Activated T-helper 2 cell treated with anti-CD3 and anti-CD28 coated beads, Interferon-gamma antibody, Interleukin-2, Interleukin-4, amounts not matched to agents 10 μg/mL and 5 μg/mL and 100 μg/mL, durations not matched to agents 14 hours and 24 hours and 36 hours (primary cell): ENCODE measurements around the gene ZNF333. TPM values are rescaled to one million over a fixed set of nuclear protein-coding genes. Genes with fewer than 3 reads are reported as not detected.

Experiments used
- DNase-seq: peaks from one replicate; pipeline ENCODE4 v3.0.0; 2021; ENCODE audit warnings: low spot score
- H3K27ac Mint-ChIP-seq: one replicate; pipeline ENCODE4 v1.8.0; 2021; ENCODE audit warnings: mixed read lengths
- H3K27me3 Mint-ChIP-seq: one replicate; pipeline ENCODE4 v1.8.0; 2021; ENCODE audit warnings: low read depth, mixed read lengths
- H3K36me3 Mint-ChIP-seq: one replicate; pipeline ENCODE4 v1.8.0; 2021; ENCODE audit warnings: low read depth, mixed read lengths
- H3K4me1 Mint-ChIP-seq: one replicate; pipeline ENCODE4 v1.8.0; 2021; ENCODE audit warnings: low read depth, mixed read lengths
- H3K4me3 Mint-ChIP-seq: one replicate; pipeline ENCODE4 v1.8.0; 2021; ENCODE audit warnings: low read depth, mild to moderate bottlenecking, moderate library complexity, mixed read lengths
- H3K9me3 Mint-ChIP-seq: one replicate; pipeline ENCODE4 v1.8.0; 2021; ENCODE audit warnings: mixed read lengths
- intact Hi-C: fragments of 100-400 bp; cut with micrococcal nuclease; formaldehyde crosslinking; loops from one replicate; pipeline ENCODE4 v1.15.1; 2023
- total RNA-seq: library from RNA; stranded (reverse); gene quantifications from 2 replicates; pipeline ENCODE4 v1.2.3, GENCODE V29; 2022

ZNF333 gene
- 13.0 and 13.8 TPM in 2 replicates for total RNA-seq

DNA sequence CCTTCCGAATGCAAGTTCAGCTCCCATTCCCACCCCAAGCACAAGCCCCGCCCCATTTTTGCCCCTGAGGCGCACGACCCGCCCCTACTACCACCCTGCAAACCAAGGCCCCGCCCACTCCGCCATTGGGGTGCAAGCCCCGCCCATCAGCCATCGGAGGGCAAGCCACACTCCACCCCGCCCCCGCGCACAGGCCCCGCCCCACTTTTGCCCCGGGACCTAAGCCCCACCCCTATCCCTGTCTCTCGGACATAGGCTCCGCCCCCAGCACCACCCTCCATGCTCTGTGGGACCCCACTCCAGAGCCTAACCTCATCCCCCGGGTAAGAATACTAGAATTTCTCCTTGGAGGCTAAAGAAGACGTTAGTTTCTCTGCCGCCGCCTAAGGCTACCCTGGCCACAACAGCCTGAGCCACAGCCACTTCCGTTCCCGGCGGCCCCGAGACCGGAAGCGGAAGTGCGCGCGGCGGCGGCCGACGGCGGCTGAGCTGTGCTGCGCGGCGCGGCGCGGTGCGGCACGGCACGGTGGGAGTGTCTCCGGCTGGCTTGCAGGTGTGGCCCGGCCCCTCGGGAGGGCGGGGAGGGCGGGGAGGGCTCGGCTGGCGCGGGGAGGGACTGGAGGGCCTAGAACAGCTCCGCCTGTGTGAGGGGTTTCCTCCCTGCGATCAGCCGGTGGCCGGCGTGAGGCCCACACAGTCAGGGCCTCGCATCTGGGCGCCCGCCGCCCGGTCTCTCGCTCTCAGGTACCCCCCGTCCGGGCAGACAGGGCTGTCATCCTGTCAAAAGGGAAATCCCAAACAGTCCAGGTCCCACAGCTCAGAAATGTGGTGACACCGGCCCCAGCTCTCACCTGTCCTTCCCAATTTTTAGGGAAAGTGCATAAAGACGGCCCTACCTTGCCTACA, at the start of gene ZNF333:
TSS of gene ZNF333 (plus strand) at position 451 of the 906 bp plus-strand sequence. CDS start 3,444 bp downstream, outside the sequence.
- Mint-ChIP-seq H3K4me3 (peak within 1 kb of the TSS; percentile 91), H3K4me1 (peaks cover 11% of the 10 kb centered on the region), H3K36me3 (peaks cover under 1% of the 10 kb centered on the region), H3K9me3 (no peaks in the 10 kb centered on the region), H3K27ac (peak within 1 kb of the TSS; percentile 100), H3K27me3 (no peaks in the 10 kb centered on the region)
- DNase-seq = peak; percentile 93
- intact Hi-C loops = no loop called here

DNA sequence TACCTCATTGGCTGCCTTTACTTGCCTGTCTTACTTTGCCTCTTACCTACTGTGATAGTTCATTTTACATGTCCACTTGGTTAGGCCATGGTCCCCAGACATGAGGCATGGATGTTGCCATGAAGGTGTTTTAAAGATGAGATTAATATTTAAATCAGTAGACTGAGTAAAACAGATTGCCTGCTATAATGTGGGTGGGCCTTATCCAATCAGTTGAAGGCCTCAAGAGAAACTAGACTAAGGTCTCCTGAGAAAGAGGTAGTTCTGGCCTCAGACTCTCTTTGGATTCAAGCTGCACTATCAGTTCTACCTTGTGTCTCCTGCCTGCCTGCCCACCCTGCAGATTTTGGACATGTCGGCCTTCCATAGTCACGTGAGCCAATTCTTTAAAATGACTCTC, 41.3 kb upstream of the ZNF333 start:
- no peak for DNase-seq
- H3K27me3 Mint-ChIP-seq = peaks cover 10% of the 10 kb centered on the region
- H3K4me1 Mint-ChIP-seq = no peaks in the 10 kb centered on the region
- intact Hi-C loops = no loop called here
- no peak overlapping the region for H3K4me3 Mint-ChIP-seq
- H3K27ac Mint-ChIP-seq = no peak overlapping the region
- H3K36me3 Mint-ChIP-seq = no peaks in the 10 kb centered on the region
- peaks cover under 1% of the 10 kb centered on the region for H3K9me3 Mint-ChIP-seq

DNA sequence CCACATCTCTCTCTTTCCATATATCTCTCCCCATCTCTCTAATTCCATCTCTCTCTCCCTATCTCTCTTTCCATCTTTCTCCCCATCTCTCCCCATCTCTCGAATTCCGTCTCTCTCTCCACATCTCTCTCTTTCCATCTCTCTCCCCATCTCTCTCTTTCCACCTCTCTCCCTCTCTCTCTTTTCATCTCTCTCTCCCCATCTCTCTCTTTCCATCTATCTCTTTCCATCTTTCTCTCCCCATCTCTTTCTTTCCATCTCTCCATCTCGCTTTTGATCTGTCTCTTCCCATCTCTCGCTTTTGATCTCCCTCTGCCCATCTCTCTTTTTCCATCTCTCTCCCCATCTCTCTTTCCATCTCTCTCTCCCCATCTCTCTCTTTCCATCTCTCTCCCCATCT, 40.8 kb upstream of the ZNF333 start:
- H3K9me3 Mint-ChIP-seq = no peaks in the 10 kb centered on the region
- no peak overlapping the region for H3K27ac Mint-ChIP-seq
- H3K4me3 Mint-ChIP-seq = no peak overlapping the region
- DNase-seq = no peak
- no peaks in the 10 kb centered on the region for H3K4me1 Mint-ChIP-seq
- H3K36me3 Mint-ChIP-seq = no peaks in the 10 kb centered on the region
- H3K27me3 Mint-ChIP-seq = peaks cover 10% of the 10 kb centered on the region
- intact Hi-C loops = no loop called here

DNA sequence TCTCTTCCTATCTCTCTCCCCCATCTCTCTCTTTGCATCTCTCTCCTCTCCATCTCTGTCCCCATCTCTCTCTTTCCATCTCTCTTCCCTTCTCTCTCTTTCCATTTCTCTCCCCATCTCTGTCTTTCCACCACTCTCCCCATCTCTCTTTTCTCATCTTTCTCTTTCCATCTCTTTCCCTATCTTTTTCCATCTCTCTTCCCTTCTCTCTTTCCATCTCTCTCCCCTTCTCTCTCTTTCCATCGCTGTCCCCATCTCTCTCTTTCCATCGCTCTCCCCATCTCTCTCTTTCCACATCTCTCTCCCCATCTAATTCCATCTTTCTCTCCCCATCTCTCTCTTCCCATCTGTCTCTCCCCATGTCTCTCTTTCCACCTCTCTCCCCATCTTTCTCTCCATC, 39.7 kb upstream of the ZNF333 start:
- Mint-ChIP-seq H3K4me3 (no peak overlapping the region), H3K36me3 (no peaks in the 10 kb centered on the region), H3K27me3 (peaks cover 10% of the 10 kb centered on the region), H3K4me1 (no peaks in the 10 kb centered on the region), H3K27ac (no peak overlapping the region), H3K9me3 (no peaks in the 10 kb centered on the region)
- intact Hi-C loops = no loop called here
- no peak for DNase-seq

DNA sequence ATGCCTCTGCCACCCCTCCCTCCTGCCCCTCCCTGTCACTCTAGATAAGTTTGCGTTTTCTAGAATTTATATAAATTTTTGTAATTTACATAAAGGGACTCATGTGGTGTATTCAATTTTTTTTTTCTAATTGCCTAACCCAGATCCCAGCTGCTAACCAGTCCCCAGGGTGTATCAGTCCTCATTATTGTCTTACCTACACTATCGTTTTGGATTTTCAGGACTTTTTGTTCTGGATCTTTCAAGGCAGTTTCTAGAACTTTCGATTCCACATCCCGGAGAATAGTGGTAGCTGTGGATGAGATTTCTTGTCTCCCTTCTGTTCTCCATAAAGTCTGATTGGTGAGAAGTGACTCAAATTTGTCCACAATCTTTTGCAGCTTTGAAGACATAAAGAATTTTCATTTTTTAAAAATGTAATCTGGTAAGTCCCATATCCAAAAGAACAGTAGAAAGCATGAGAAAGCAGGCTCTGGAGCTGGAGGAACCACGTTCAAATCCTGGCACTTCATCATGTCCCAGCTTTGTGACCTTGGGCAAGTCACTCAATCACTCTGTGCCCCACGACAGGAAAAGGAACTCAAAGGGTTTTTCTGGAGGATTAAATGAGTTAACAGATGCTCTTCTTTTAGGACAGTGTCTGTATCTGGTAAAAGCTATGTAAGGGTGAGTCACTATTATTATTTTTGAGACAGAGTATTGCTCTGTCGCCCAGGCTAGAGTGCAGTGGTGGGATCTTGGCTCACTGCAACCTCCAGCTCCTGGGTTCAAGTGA, 34.9 kb upstream of the ZNF333 start:
- Mint-ChIP-seq H3K9me3 (no peaks in the 10 kb centered on the region), H3K36me3 (no peaks in the 10 kb centered on the region), H3K4me1 (no peaks in the 10 kb centered on the region), H3K27ac (no peak overlapping the region), H3K27me3 (peaks cover 6% of the 10 kb centered on the region), H3K4me3 (no peak overlapping the region)
- DNase-seq = no peak
- intact Hi-C loops = no loop called here

DNA sequence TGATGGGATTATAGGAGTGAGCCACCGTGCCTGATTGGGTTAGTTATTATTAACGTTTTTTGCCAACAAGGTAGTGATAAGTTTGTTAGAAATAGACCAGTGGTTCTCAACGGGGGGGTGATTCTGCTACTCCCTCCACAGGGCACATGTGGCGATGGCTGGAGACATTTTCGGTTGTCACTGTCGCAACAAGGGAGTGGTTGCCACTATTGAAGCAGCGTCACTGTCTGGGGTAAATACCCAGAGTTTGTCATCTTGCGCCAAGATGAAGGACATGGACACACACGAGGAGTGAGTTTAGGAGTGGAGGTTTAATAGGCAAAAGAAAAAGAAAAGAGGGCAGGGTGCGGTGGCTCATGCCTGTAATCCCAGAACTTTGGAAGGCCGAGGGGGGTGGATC, 34.1 kb upstream of the ZNF333 start:
- H3K36me3 Mint-ChIP-seq = no peaks in the 10 kb centered on the region
- intact Hi-C loops = no loop called here
- peaks cover 7% of the 10 kb centered on the region for H3K27me3 Mint-ChIP-seq
- no peaks in the 10 kb centered on the region for H3K9me3 Mint-ChIP-seq
- no peak for DNase-seq
- no peak overlapping the region for H3K4me3 Mint-ChIP-seq
- H3K4me1 Mint-ChIP-seq = no peaks in the 10 kb centered on the region
- no peak overlapping the region for H3K27ac Mint-ChIP-seq

DNA sequence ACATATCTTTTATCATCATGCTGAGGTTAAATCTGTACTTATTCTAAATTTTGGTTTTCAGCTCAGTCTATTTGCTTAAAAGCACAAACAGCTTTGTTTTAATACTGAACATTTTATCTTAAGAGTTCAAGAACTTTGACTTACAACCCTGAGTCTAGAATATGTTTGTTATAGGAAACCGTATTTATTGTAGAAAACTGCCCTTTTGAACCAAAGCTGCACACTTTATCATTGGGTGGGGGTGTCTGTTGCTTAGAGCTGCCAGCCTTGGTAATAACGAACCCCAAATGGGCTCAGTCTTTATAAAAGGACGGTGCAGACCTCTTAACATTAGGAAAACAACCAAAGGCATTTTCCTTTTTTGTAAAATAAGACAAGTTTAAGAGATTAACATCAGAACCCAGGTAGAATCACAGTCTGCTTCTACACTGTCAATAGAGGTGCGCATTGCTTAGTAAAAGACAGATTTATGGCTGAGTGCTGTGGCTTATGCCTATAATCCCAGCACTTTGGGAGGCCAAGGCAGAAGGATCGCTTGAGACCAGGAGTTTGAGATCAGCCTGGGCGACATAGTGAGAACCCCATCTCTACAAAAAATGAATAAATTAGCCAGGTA, 29.9 kb upstream of the ZNF333 start:
- no peak overlapping the region for H3K27ac Mint-ChIP-seq
- H3K36me3 Mint-ChIP-seq = no peaks in the 10 kb centered on the region

DNA sequence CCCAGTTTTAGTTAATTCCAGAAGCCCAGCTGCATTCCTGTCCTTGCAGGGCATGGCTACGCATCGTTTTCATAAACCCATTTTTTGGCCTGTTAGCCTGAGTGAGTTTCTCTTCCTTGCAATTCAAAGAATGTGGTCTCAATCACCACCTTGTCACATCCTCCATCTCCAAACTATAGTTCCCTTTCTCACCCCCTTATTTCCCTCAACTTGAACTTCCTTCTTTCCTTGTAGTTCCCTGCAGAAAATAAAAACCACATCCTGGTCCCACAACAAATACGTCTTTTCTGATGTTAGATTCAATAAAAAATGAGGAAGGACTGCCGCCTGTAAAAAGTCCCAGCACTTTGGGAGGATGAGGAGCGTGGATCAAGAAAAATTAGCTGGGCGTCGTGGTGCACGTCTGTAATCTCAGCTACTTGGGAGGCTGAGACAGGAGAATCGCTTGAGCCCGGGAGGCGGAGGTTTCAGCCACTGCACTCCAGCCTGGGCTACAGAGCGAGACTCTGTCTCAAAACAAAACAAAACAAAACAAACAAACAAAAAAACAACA, 28.4 kb upstream of the ZNF333 start:
- Mint-ChIP-seq H3K27ac (no peak overlapping the region), H3K4me3 (no peak overlapping the region), H3K4me1 (no peaks in the 10 kb centered on the region), H3K36me3 (no peaks in the 10 kb centered on the region), H3K27me3 (peaks cover 2% of the 10 kb centered on the region), H3K9me3 (no peaks in the 10 kb centered on the region)
- intact Hi-C loops = no loop called here
- DNase-seq = no peak

More for the DNA sequence above, 29.9 kb upstream of the ZNF333 start:
- intact Hi-C loops = no loop called here
- no peak overlapping the region for H3K4me3 Mint-ChIP-seq
- no peaks in the 10 kb centered on the region for H3K9me3 Mint-ChIP-seq
- no peak for DNase-seq
- peaks cover 2% of the 10 kb centered on the region for H3K27me3 Mint-ChIP-seq
- no peaks in the 10 kb centered on the region for H3K4me1 Mint-ChIP-seq

DNA sequence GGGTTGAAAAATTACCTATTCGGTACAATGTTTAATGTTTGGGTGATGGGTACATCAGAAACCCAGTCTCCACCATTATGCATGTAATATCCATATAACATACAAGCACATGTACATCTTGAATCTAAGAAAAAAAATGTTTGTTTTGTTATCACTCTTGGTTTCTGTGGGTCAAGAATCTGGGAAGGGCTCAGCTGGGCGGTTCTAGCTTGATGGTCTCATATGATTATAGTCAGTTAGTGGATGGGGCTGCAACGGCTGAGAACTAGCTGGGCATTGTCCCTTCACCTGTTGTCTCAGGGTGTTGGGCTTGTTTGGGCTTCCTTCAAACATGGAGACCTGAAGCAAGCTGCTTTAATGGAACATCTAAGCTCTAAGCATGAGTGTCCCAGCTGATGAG, 19.9 kb upstream of the ZNF333 start:
- no peaks in the 10 kb centered on the region for H3K9me3 Mint-ChIP-seq
- H3K36me3 Mint-ChIP-seq = no peaks in the 10 kb centered on the region
- intact Hi-C loops = no loop called here

DNA sequence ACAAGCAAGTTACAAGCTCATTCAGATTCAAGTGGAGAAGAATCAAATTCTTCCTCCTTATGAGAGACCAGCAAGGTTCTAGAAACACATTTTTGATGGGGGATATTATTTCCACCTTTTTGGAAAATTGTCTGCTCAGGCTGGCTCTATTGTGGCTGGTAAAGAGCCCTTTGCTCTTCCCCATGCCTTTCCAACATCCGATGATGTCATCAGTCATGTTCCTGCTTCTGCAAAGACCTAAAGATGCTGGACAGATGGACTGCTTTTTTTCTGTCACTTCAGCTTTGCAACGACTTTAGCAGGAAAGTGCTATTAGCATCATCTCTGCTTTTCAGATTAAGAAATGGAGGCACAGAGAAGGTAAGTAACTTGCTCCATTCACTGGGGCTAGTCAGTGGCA, 19.4 kb upstream of the ZNF333 start:
- Mint-ChIP-seq H3K4me3 (no peak overlapping the region), H3K9me3 (no peaks in the 10 kb centered on the region), H3K4me1 (peaks cover 4% of the 10 kb centered on the region), H3K27me3 (peaks cover 10% of the 10 kb centered on the region), H3K27ac (no peak overlapping the region), H3K36me3 (no peaks in the 10 kb centered on the region)
- DNase-seq = no peak
- intact Hi-C loops = no loop called here

More for the DNA sequence above, 19.9 kb upstream of the ZNF333 start:
- DNase-seq = no peak
- H3K27ac Mint-ChIP-seq = no peak overlapping the region
- peaks cover 4% of the 10 kb centered on the region for H3K4me1 Mint-ChIP-seq
- no peak overlapping the region for H3K4me3 Mint-ChIP-seq
- H3K27me3 Mint-ChIP-seq = peaks cover 10% of the 10 kb centered on the region

DNA sequence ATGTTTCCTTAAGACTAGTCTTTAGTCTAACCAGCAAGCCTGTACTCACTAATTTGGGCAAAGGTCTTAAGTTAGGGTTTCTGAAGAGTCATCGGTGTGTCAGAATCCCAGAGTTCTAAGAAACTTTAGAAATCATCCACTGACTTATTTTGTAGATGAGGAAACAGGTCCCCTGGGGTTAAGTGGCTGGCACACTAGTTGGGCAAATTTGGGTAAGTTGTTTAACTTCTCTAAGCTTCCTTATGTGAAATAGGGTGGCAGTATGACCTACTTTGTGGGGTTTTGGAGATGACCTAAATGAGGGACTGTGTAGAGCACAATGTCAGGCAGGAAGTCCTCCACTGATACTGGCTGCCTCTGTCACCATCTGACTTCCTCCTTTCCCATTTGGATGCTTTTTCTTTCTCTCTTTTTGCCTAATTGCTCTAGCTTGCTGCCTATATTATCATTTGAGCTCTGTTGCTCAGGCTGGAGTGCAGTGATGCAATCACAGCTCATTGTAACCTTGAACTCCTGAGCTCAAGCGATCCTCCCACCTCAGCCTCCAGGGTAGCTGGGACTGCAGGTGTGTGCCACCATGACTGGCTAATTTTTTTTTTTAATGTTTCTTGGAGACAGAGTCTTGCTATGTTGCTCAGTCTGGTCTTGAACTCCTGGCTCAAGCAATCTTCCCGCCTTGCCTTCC, 17.5 kb upstream of the ZNF333 start:
- no peaks in the 10 kb centered on the region for H3K9me3 Mint-ChIP-seq
- peaks cover 10% of the 10 kb centered on the region for H3K27me3 Mint-ChIP-seq
- intact Hi-C loops = no loop called here
- peaks cover 4% of the 10 kb centered on the region for H3K4me1 Mint-ChIP-seq
- H3K4me3 Mint-ChIP-seq = no peak overlapping the region
- no peaks in the 10 kb centered on the region for H3K36me3 Mint-ChIP-seq
- DNase-seq = no peak
- no peak overlapping the region for H3K27ac Mint-ChIP-seq

DNA sequence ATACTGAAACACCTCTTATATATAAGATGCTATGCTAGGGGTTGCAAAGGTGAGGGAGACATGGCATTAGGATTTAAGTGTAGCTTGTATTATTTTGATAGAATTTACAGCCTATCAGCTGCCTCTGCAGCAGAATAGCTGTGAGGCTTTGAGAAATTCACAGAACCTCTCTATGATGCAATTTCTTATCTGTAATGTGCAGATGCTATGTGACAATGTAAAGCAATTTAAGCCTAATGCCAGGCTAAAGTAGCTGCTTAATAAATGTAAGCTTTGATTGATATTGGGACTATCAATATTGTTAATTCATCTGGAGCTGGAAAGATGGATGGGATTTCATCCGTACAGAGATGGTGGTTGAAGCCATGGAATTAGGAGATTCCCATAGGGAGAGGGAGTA, 16.8 kb upstream of the ZNF333 start:
- no peak for DNase-seq
- intact Hi-C loops = no loop called here
- H3K36me3 Mint-ChIP-seq = no peaks in the 10 kb centered on the region
- H3K9me3 Mint-ChIP-seq = no peaks in the 10 kb centered on the region
- peaks cover 10% of the 10 kb centered on the region for H3K27me3 Mint-ChIP-seq
- no peak overlapping the region for H3K4me3 Mint-ChIP-seq
- peaks cover 2% of the 10 kb centered on the region for H3K4me1 Mint-ChIP-seq
- H3K27ac Mint-ChIP-seq = no peak overlapping the region
